Endothelial cell of umbilical vein (primary cell): ENCODE results near the gene BABAM2. TPM values are rescaled to one million over a fixed set of nuclear protein-coding genes. Genes with fewer than 3 reads are reported as not detected.

Experiments
- BruUV-seq: library from RNA; stranded (reverse); fragments of 400-500 nt; replicated peaks from 2 replicates; lab custom pipeline; 2021; lab: Mats Ljungman, UMichigan
- CTCF ChIA-PET: fragments of 300-600, 350-600 bp; sonication (Branson Sonifier 250); formaldehyde crosslinking; loops from one replicate; lab custom pipeline; 2021; ENCODE audit warnings: antibody characterized with exemption, inconsistent platforms; lab: Charles Lee
- POLR2A ChIA-PET: fragments of 300-600, 350-600 bp; sonication (Branson Sonifier 250); formaldehyde crosslinking; loops from one replicate; lab custom pipeline; 2021; ENCODE audit warnings: antibody characterized with exemption, inconsistent platforms; lab: Charles Lee
- DNase-seq: peaks from one replicate; pipeline ENCODE4 v3.0.0-alpha.2; 2011; ENCODE audit warnings: low read depth, low spot score
- FAIRE-seq: peaks from 2 replicates; lab custom pipeline; 2011; peaks lifted over from hg19 to GRCh38; lab: Jason Lieb, UNC
- H2AFZ ChIP-seq: 2 replicates; pipeline ENCODE4 v1.6.0; 2012; ENCODE audit warnings: low read depth, low read length, control low read depth, inconsistent platforms
- H3K27ac ChIP-seq: 2 replicates; pipeline ENCODE4 v1.5.1; 2011; ENCODE audit warnings: low read depth, mild to moderate bottlenecking, control low read depth, low read length, moderate library complexity; ENCODE audit not compliant: insufficient read depth
- H3K27me3 ChIP-seq, 2 experiments: 2 replicates each; pipeline versions ENCODE4 v1.6.0 to v1.6.1; 2011; ENCODE audit warnings: low read length in 2 of 2, mixed read lengths in 1 of 2; ENCODE audit not compliant: control insufficient read depth in 2 of 2, insufficient read depth in 2 of 2
- H3K36me3 ChIP-seq, 2 experiments: 2 replicates in 1 of 2; 3 replicates in 1 of 2; pipeline ENCODE4 v1.5.1; 2011; ENCODE audit warnings: low read length in 2 of 2, mild to moderate bottlenecking in 1 of 2, moderate library complexity in 1 of 2; ENCODE audit not compliant: control insufficient read depth in 2 of 2, insufficient read depth in 2 of 2; ENCODE audit errors: extremely low read depth in 1 of 2
- H3K4me1 ChIP-seq: 3 replicates; pipeline ENCODE4 v1.5.1; 2011; ENCODE audit warnings: mild to moderate bottlenecking, low read length; ENCODE audit not compliant: control insufficient read depth, insufficient read depth; ENCODE audit errors: extremely low read depth
- H3K4me2 ChIP-seq: 2 replicates; pipeline ENCODE4 v1.6.1; 2011; ENCODE audit warnings: low read length, control low read depth, mixed read lengths; ENCODE audit not compliant: insufficient read depth
- H3K4me3 ChIP-seq, 3 experiments: fragments of 200-600 bp in 1 of 3; sonication (generic), shearing (Covaris generic) in 1 of 3; replicated peaks in 1 of 3; 2 replicates each; pipeline ENCODE4 v1.5.1; 2011 to 2016; ENCODE audit warnings: control low read depth in 3 of 3, low read length in 3 of 3, mild to moderate bottlenecking in 2 of 3, inconsistent platforms in 1 of 3, low read depth in 1 of 3, moderate library complexity in 1 of 3; ENCODE audit not compliant: insufficient read depth in 1 of 3
- H3K79me2 ChIP-seq: 2 replicates; pipeline ENCODE4 v1.6.0; 2012; ENCODE audit warnings: low read length, inconsistent platforms; ENCODE audit not compliant: control insufficient read depth, insufficient read depth
- H3K9ac ChIP-seq: replicated peaks from 2 replicates; pipeline ENCODE3; 2011; ENCODE audit warnings: low read length, control low read depth; ENCODE audit not compliant: insufficient read depth; ENCODE audit errors: extremely low read depth
- H3K9me1 ChIP-seq: replicated peaks from 3 replicates; pipeline ENCODE4 v1.6.0; 2011; ENCODE audit warnings: mild to moderate bottlenecking, low read length; ENCODE audit not compliant: control insufficient read depth, insufficient read depth; ENCODE audit errors: extremely low read depth
- H3K9me3 ChIP-seq: replicated peaks from 2 replicates; pipeline ENCODE4 v1.5.1; 2012; ENCODE audit warnings: low read length, inconsistent platforms; ENCODE audit not compliant: control insufficient read depth, insufficient read depth
- H4K20me1 ChIP-seq: replicated peaks from 2 replicates; pipeline ENCODE3; 2011; ENCODE audit warnings: mild to moderate bottlenecking, low read length; ENCODE audit not compliant: control insufficient read depth, insufficient read depth; ENCODE audit errors: extremely low read depth
- EZH2 ChIP-seq: IDR thresholded peaks from 2 replicates; pipeline ENCODE4 v1.6.1; 2012; ENCODE audit warnings: borderline replicate concordance, low read depth, mild to moderate bottlenecking, moderate library complexity, low read length, inconsistent platforms; ENCODE audit not compliant: severe bottlenecking
- FOS ChIP-seq: IDR thresholded peaks from 2 replicates; pipeline ENCODE4 v1.6.1; 2011; ENCODE audit warnings: mild to moderate bottlenecking, low read length, moderate library complexity, borderline replicate concordance; ENCODE audit not compliant: insufficient read depth
- GATA2 ChIP-seq: IDR thresholded peaks from 2 replicates; pipeline ENCODE4 v1.7.0; 2011; ENCODE audit warnings: low read depth, mild to moderate bottlenecking, moderate library complexity, mixed read lengths, low read length; ENCODE audit not compliant: insufficient read length, insufficient read depth
- JUN ChIP-seq: IDR thresholded peaks from 2 replicates; pipeline ENCODE4 v1.6.1; 2011; ENCODE audit warnings: borderline replicate concordance, low read depth; ENCODE audit not compliant: insufficient read length, insufficient read depth
- MAX ChIP-seq: IDR thresholded peaks from 2 replicates; pipeline ENCODE4 v1.6.1; 2011; ENCODE audit not compliant: insufficient read depth, insufficient read length
- MYC ChIP-seq: IDR thresholded peaks from one replicate; pipeline ENCODE4 v1.6.1; 2011; ENCODE audit warnings: mild to moderate bottlenecking, low read depth, low read length
- POLR2A ChIP-seq: IDR thresholded peaks from 2 replicates; pipeline ENCODE4 v1.6.1; 2012; ENCODE audit warnings: low read depth, mild to moderate bottlenecking, control low read depth, low read length
- POLR2AphosphoS5 ChIP-seq: IDR thresholded peaks from 2 replicates; pipeline ENCODE4 v1.6.1; 2012; ENCODE audit warnings: low read depth, mild to moderate bottlenecking, control low read depth, low read length, moderate library complexity; ENCODE audit not compliant: insufficient read depth
- dilution Hi-C: fragments of 300-500 bp; cut with MboI; formaldehyde crosslinking; loops from one replicate; pipeline ENCODE4 v1.15.0; 2019; ENCODE audit warnings: low sequenced_read_pairs; ENCODE audit not compliant: extremely low pct_ligation_motif_present
- intact Hi-C: fragments of 100-400 bp; cut with micrococcal nuclease; formaldehyde crosslinking; loops from one replicate; pipeline ENCODE4 v1.10.0; 2022
- polyA plus RNA-seq, 4 experiments: library from polyadenylated mRNA; depleted of rRNA in 3 of 4; stranded (reverse) in 3 of 4; unstranded in 1 of 4; fragments of >200 nt; gene quantifications; 2 replicates each; pipeline versions ENCODE4 v1.2.1 to v1.2.3, GENCODE V29; 2011 to 2012; ENCODE audit warnings: missing spikeins in 1 of 4
- total RNA-seq: library from RNA; stranded (reverse); gene quantifications from 2 replicates; pipeline ENCODE4 v1.2.3, GENCODE V29; 2021
- TF ChIP-seq, protein P1 (sequence below), 2 donors: IDR thresholded peaks; 1 replicate in 1 of 2; 2 replicates in 1 of 2; pipeline ENCODE4 v1.5.1; 2011; ENCODE audit warnings: low read length in 2 of 2, mild to moderate bottlenecking in 2 of 2, moderate library complexity in 2 of 2, control low read depth in 1 of 2, inconsistent platforms in 1 of 2, low read depth in 1 of 2; ENCODE audit not compliant: insufficient read depth in 1 of 2; ENCODE audit errors: extremely low read depth in 1 of 2

Gene BABAM2
- total and polyA plus RNA-seq, 2 donors (not counting 3 experiments of a cell fraction or from before 2014, with no cell fraction given), result 19.9 to 27.6 TPM

GRCh38 chr2:28228434-28228995, 338.0 kb downstream of the BABAM2 start:
- TF ChIP-seq EZH2 (no peak), MAX (no peak), POLR2AphosphoS5 (no peak), MYC (no peak), GATA2 (no peak), JUN (no peak), FOS (no peak), POLR2A (no peak)
- TF ChIP-seq, protein P1, sequence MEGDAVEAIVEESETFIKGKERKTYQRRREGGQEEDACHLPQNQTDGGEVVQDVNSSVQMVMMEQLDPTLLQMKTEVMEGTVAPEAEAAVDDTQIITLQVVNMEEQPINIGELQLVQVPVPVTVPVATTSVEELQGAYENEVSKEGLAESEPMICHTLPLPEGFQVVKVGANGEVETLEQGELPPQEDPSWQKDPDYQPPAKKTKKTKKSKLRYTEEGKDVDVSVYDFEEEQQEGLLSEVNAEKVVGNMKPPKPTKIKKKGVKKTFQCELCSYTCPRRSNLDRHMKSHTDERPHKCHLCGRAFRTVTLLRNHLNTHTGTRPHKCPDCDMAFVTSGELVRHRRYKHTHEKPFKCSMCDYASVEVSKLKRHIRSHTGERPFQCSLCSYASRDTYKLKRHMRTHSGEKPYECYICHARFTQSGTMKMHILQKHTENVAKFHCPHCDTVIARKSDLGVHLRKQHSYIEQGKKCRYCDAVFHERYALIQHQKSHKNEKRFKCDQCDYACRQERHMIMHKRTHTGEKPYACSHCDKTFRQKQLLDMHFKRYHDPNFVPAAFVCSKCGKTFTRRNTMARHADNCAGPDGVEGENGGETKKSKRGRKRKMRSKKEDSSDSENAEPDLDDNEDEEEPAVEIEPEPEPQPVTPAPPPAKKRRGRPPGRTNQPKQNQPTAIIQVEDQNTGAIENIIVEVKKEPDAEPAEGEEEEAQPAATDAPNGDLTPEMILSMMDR (IDR thresholded peaks at IDR 0.05; ENCODE audit: extremely low read depth in 1 of 2, insufficient read depth in 1 of 2, low read depth in 1 of 2, low read length in 2 of 2), result no peak
- FAIRE-seq, result no peak
- H3K9me3 ChIP-seq, result no peaks in the 10 kb centered on the region

More at GRCh38 chr2:28228434-28228995, 338.0 kb downstream of the BABAM2 start:
- H3K27ac ChIP-seq, result no peak overlapping the region
- no peaks in the 10 kb centered on the region for H3K27me3 ChIP-seq
- CTCF ChIA-PET, result no interaction called here
- no peak overlapping the region for H3K9ac ChIP-seq
- H3K4me2 ChIP-seq, result no peak overlapping the region
- no peaks in the 10 kb centered on the region for H3K79me2 ChIP-seq
- no peak overlapping the region for H3K4me3 ChIP-seq
- no peak for DNase-seq
- dilution Hi-C loops (no loop called here), intact Hi-C loops (no loop called here)
- POLR2A ChIA-PET, result no interaction called here
- no TSS peak for BruUV-seq
- no peaks in the 10 kb centered on the region for H3K4me1 ChIP-seq
- no peaks in the 10 kb centered on the region for H4K20me1 ChIP-seq
- no peaks in the 10 kb centered on the region for H3K36me3 ChIP-seq
- no peak overlapping the region for H2AFZ ChIP-seq
- no peaks in the 10 kb centered on the region for H3K9me1 ChIP-seq
